Upper lobe of left lung (tissue), 6 donors: ENCODE results near the gene MRFAP1. TPM values are rescaled to one million over a fixed set of nuclear protein-coding genes. Genes with fewer than 3 reads are reported as not detected.

Experiments
- ATAC-seq, 2 donors: fragments of 200-7000 bp; cut with Tn5 transposase; one replicate each; pipeline ENCODE4 v1.9.1; 2022; ENCODE audit warnings: mild to moderate bottlenecking in 2 of 2, moderate library complexity in 2 of 2; ENCODE audit not compliant: low FRiP score in 2 of 2
- DNase-seq, 2 donors: peaks; one replicate each; pipeline ENCODE4 v3.0.0-alpha.2; 2019 to 2020
- H3K27ac ChIP-seq, 4 donors: fragments of 200-600 bp; sonication (generic); one replicate each; pipeline ENCODE4 v1.5.1; 2016 to 2019
- H3K27me3 ChIP-seq, 4 donors: fragments of 200-600 bp; sonication (generic); one replicate each; pipeline ENCODE4 v1.5.1; 2017 to 2019
- H3K36me3 ChIP-seq, 4 donors: fragments of 200-600 bp; sonication (generic); one replicate each; pipeline ENCODE4 v1.5.1; 2016 to 2019
- H3K4me1 ChIP-seq, 4 donors: fragments of 200-600 bp; sonication (generic); one replicate each; pipeline ENCODE4 v1.5.1; 2018 to 2019
- H3K4me3 ChIP-seq, 4 donors: fragments of 200-600 bp; sonication (generic); one replicate each; pipeline ENCODE4 v1.5.1; 2017 to 2019; ENCODE audit warnings: mild to moderate bottlenecking in 2 of 4, moderate library complexity in 1 of 4
- H3K9me3 ChIP-seq, 4 donors: fragments of 200-600 bp; sonication (generic); one replicate each; pipeline ENCODE4 v1.5.1; 2018 to 2019
- CTCF ChIP-seq, 6 experiments: fragments of 450-650 bp in 4 of 6; fragments of 200-600 bp in 2 of 6; sonication (generic) in 2 of 6; IDR thresholded peaks; one replicate each; pipeline ENCODE4 v1.5.1; 2016 to 2019; ENCODE audit warnings: antibody characterized with exemption in 6 of 6
- EP300 ChIP-seq, 4 donors: sonication (generic); formaldehyde crosslinking; IDR thresholded peaks; one replicate each; pipeline ENCODE4 v1.5.1; 2017; ENCODE audit warnings: antibody characterized with exemption in 4 of 4, control low read depth in 2 of 4
- POLR2A ChIP-seq, 4 donors: fragments of 450-650 bp; IDR thresholded peaks; one replicate each; pipeline ENCODE4 v1.5.1; 2016 to 2017; ENCODE audit warnings: antibody characterized with exemption in 4 of 4, mild to moderate bottlenecking in 2 of 4
- POLR2AphosphoS5 ChIP-seq, 2 donors: sonication (generic); formaldehyde crosslinking; IDR thresholded peaks; one replicate each; pipeline ENCODE4 v1.5.1; 2017; ENCODE audit warnings: antibody characterized with exemption in 2 of 2
- WGBS, 2 donors: methylation state at CpG; one replicate each; pipeline ENCODE4 v1.1.5; 2017 to 2018; 5-methylcytosine and 5-hydroxymethylcytosine counted together
- total RNA-seq, 6 donors: library from RNA; depleted of rRNA in 4 of 6; stranded (reverse); fragments of >200 nt in 4 of 6; gene quantifications; one replicate each; pipeline versions ENCODE4 v1.1.0 to v1.2.1, GENCODE V29; 2016 to 2021
- donor health status: DM: no; HTN: no; CAD: no; lungs with moderate emphysema.
- donor health status: DM: no; HTN: yes; CAD: no; lungs with severe emphysema.

Gene MRFAP1
- total RNA-seq, 6 donors from 2014 or later, result 129 to 256 (median 220) TPM

GRCh38 chr4:6605114-6605513, 35.4 kb upstream of the MRFAP1 start:
- Histone ChIP-seq H3K9me3 (peaks cover 0 to 13% (median 8%) of the 10 kb centered on the region in 4 donors), H3K4me3 (no peak overlapping the region), H3K27ac (no peak overlapping the region), H3K27me3 (no peaks in the 10 kb centered on the region), H3K4me1 (no peaks in the 10 kb centered on the region), H3K36me3 (peaks cover 10 to 96% (median 63%) of the 10 kb centered on the region in 4 donors)
- ATAC-seq (no peak), DNase-seq (no peak)
- no peak for TF ChIP-seq POLR2A (IDR thresholded peaks at IDR 0.05)
- TF ChIP-seq POLR2AphosphoS5 (IDR thresholded peaks at IDR 0.05), result no peak
- no peak for TF ChIP-seq CTCF (IDR thresholded peaks at IDR 0.05)
- no peak for TF ChIP-seq EP300 (IDR thresholded peaks at IDR 0.05)
- WGBS, 2 donors, result 95% methylated on average over 8 of the region's 8 CpGs; no CpG with 5 or more reads in 1 of the 2 donors

- H3K4me3 ChIP-seq, result no peak overlapping the region
- no peaks in the 10 kb centered on the region for H3K27me3 ChIP-seq
- H3K36me3 ChIP-seq, result peaks cover 12 to 96% (median 63%) of the 10 kb centered on the region in 4 donors
- WGBS, 2 donors, result 97 to 98% methylated on average over 2 of the region's 2 CpGs
- H3K9me3 ChIP-seq, result peaks cover 0 to 13% (median 8%) of the 10 kb centered on the region in 4 donors
- no peak for DNase-seq
- TF ChIP-seq EP300 (IDR thresholded peaks at IDR 0.05), result no peak
- no peak overlapping the region for H3K27ac ChIP-seq
- ATAC-seq, result no peak
- H3K4me1 ChIP-seq, result no peaks in the 10 kb centered on the region
These were observed 34.9 kb upstream of the MRFAP1 start for GRCh38 chr4:6605605-6606004.

DNA sequence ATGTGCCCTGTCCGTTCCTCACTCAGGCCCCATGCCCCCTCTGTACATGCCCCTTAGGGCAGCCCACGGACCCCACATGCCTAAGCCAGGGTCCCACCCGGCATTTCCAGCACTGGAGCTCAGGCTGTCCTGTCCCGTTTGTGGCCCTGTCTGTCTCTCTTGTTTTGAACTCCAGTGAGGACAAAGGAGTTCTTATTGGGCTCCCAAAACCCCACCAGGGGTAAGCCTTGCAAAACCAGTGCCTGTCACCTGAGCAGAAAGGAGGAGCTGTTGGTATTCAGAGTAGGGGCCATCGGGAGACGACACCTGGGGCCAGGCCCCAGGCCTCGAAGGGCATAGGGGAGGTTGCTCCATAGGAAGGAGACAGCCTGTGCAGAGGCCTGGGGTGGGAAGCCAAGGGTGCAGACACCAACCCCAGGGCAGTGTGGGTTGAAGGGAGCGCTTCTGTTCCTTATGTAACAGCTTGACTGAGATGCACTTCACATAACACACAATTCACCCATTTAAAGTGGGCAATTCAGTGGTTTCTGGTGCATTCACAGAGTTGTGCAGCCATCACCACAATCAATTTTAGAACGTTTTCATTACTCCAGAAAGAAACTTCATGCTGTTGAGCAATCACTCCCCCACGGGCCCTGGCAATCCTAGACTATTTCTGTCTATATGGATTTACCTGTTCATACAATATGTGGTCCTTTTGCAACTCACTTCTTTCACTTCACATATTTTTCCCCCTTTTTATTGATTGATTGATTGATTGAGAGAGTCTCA, 33.8 kb upstream of the MRFAP1 start:
- Histone ChIP-seq H3K27me3 (no peaks in the 10 kb centered on the region), H3K27ac (no peak overlapping the region), H3K4me3 (no peak overlapping the region), H3K36me3 (peaks cover 16 to 96% (median 69%) of the 10 kb centered on the region in 4 donors), H3K9me3 (peaks cover 0 to 13% (median 8%) of the 10 kb centered on the region in 4 donors), H3K4me1 (no peaks in the 10 kb centered on the region)
- no peak for TF ChIP-seq CTCF (IDR thresholded peaks at IDR 0.05)
- no peak for TF ChIP-seq EP300 (IDR thresholded peaks at IDR 0.05)
- 76 to 91% methylated on average over 2 to 10 of the region's 10 CpGs for WGBS, 2 donors
- no peak for DNase-seq
- ATAC-seq, result no peak

- 90 to 91% methylated on average over 13 of the region's 13 CpGs for WGBS, 2 donors
- no peak for TF ChIP-seq EP300 (IDR thresholded peaks at IDR 0.05)
- no peak for TF ChIP-seq CTCF (IDR thresholded peaks at IDR 0.05)
- no peak for TF ChIP-seq POLR2AphosphoS5 (IDR thresholded peaks at IDR 0.05)
- TF ChIP-seq POLR2A (IDR thresholded peaks at IDR 0.05), result no peak
- no peak overlapping the region for H3K27ac ChIP-seq
- no peak overlapping the region for H3K4me3 ChIP-seq
- H3K27me3 ChIP-seq, result no peaks in the 10 kb centered on the region
- no peak for DNase-seq
- no peaks in the 10 kb centered on the region for H3K4me1 ChIP-seq
- H3K36me3 ChIP-seq, result peaks cover 10 to 96% (median 74%) of the 10 kb centered on the region in 4 donors
- ATAC-seq, result no peak
- H3K9me3 ChIP-seq, result peaks cover 0 to 13% (median 8%) of the 10 kb centered on the region in 4 donors
These were observed 33.0 kb upstream of the MRFAP1 start for GRCh38 chr4:6607368-6608055.

GRCh38 chr4:6608758-6609414, 31.6 kb upstream of the MRFAP1 start:
- Histone ChIP-seq H3K4me1 (no peaks in the 10 kb centered on the region), H3K9me3 (peaks cover 0 to 13% (median 8%) of the 10 kb centered on the region in 4 donors), H3K27me3 (no peaks in the 10 kb centered on the region), H3K36me3 (peaks cover 10 to 92% (median 68%) of the 10 kb centered on the region in 4 donors), H3K27ac (no peak overlapping the region), H3K4me3 (no peak overlapping the region)
- 86 to 94% methylated on average over 14 to 28 of the region's 28 CpGs for WGBS, 2 donors
- DNase-seq, result peak in 1 of 2 donors; percentile 71
- ATAC-seq, result no peak
- TF ChIP-seq EP300 (IDR thresholded peaks at IDR 0.05) (no peak), CTCF (IDR thresholded peaks at IDR 0.05) (no peak), POLR2AphosphoS5 (IDR thresholded peaks at IDR 0.05) (no peak), POLR2A (IDR thresholded peaks at IDR 0.05) (no peak)
